HEK293 (cell line): ENCODE results near the gene MMD.

Experiments used
- AEBP2 ChIP-seq: fragments of 450-650 bp; formaldehyde crosslinking; IDR thresholded peaks from 2 replicates; pipeline ENCODE4 v1.5.1; 2016; ENCODE audit warnings: missing biosample characterization, missing genetic modification characterization, borderline replicate concordance
- CTCF ChIP-seq: fragments of 450-650 bp; formaldehyde crosslinking; IDR thresholded peaks from 2 replicates; pipeline ENCODE4 v1.5.1; 2016; ENCODE audit warnings: missing biosample characterization, missing genetic modification characterization
- EGR2 ChIP-seq: fragments of 450-650 bp; formaldehyde crosslinking; IDR thresholded peaks from 2 replicates; pipeline ENCODE4 v1.5.1; 2016; ENCODE audit warnings: low read depth, missing biosample characterization, missing genetic modification characterization
- GLIS2 ChIP-seq: fragments of 450-650 bp; formaldehyde crosslinking; IDR thresholded peaks from 2 replicates; pipeline ENCODE4 v1.5.1; 2016; ENCODE audit warnings: missing biosample characterization, missing genetic modification characterization
- HIC1 ChIP-seq: fragments of 450-650 bp; formaldehyde crosslinking; IDR thresholded peaks from 2 replicates; pipeline ENCODE4 v1.5.1; 2016; ENCODE audit warnings: missing biosample characterization, missing genetic modification characterization
- KLF9 ChIP-seq: fragments of 450-650 bp; formaldehyde crosslinking; IDR thresholded peaks from 2 replicates; pipeline ENCODE4 v1.5.1; 2016; ENCODE audit warnings: missing biosample characterization, missing genetic modification characterization, low read depth
- SP7 ChIP-seq: fragments of 450-650 bp; formaldehyde crosslinking; IDR thresholded peaks from 2 replicates; pipeline ENCODE4 v1.5.1; 2016; ENCODE audit warnings: missing biosample characterization, missing genetic modification characterization
- YY1 ChIP-seq: fragments of 450-650 bp; formaldehyde crosslinking; IDR thresholded peaks from 2 replicates; pipeline ENCODE4 v1.5.1; 2018; ENCODE audit warnings: missing biosample characterization, missing genetic modification characterization
- ZBTB20 ChIP-seq: fragments of 450-650 bp; formaldehyde crosslinking; IDR thresholded peaks from 2 replicates; pipeline ENCODE4 v1.5.1; 2016; ENCODE audit warnings: missing biosample characterization, missing genetic modification characterization
- ZBTB49 ChIP-seq: fragments of 450-650 bp; formaldehyde crosslinking; IDR thresholded peaks from 2 replicates; pipeline ENCODE4 v1.5.1; 2016; ENCODE audit warnings: missing biosample characterization, missing genetic modification characterization, low read depth
- ZBTB6 ChIP-seq: fragments of 450-650 bp; formaldehyde crosslinking; IDR thresholded peaks from 2 replicates; pipeline ENCODE4 v1.5.1; 2017; ENCODE audit warnings: missing biosample characterization, missing genetic modification characterization
- ZFP69B ChIP-seq: fragments of 450-650 bp; formaldehyde crosslinking; IDR thresholded peaks from 2 replicates; pipeline ENCODE4 v1.5.1; 2016; ENCODE audit warnings: missing biosample characterization, missing genetic modification characterization
- ZNF10 ChIP-seq: fragments of 450-650 bp; formaldehyde crosslinking; IDR thresholded peaks from 2 replicates; pipeline ENCODE4 v1.5.1; 2017; ENCODE audit warnings: missing biosample characterization, missing genetic modification characterization
- ZNF114 ChIP-seq: fragments of 450-650 bp; formaldehyde crosslinking; IDR thresholded peaks from 2 replicates; pipeline ENCODE4 v1.5.0; 2017; ENCODE audit warnings: missing biosample characterization, missing genetic modification characterization
- ZNF175 ChIP-seq: fragments of 450-650 bp; formaldehyde crosslinking; IDR thresholded peaks from 2 replicates; pipeline ENCODE4 v1.5.1; 2016; ENCODE audit warnings: missing biosample characterization, missing genetic modification characterization
- ZNF221 ChIP-seq: fragments of 450-650 bp; formaldehyde crosslinking; IDR thresholded peaks from 2 replicates; pipeline ENCODE4 v1.5.1; 2017; ENCODE audit warnings: missing biosample characterization, missing genetic modification characterization, borderline replicate concordance
- ZNF274 ChIP-seq, 2 experiments: fragments of 200-500 bp in 1 of 2; fragments of 450-650 bp in 1 of 2; sonication (Bioruptor generic) in 1 of 2; formaldehyde crosslinking in 1 of 2; IDR thresholded peaks; 2 replicates each; pipeline versions ENCODE4 v1.5.1 to v1.6.1; 2014 to 2016; ENCODE audit warnings: borderline replicate concordance in 1 of 2, inconsistent platforms in 1 of 2, low read length in 1 of 2, missing biosample characterization in 1 of 2, missing genetic modification characterization in 1 of 2
- ZNF280D ChIP-seq: fragments of 450-650 bp; formaldehyde crosslinking; IDR thresholded peaks from 2 replicates; pipeline ENCODE4 v1.5.1; 2016; ENCODE audit warnings: missing biosample characterization, missing genetic modification characterization
- ZNF302 ChIP-seq: fragments of 450-650 bp; formaldehyde crosslinking; IDR thresholded peaks from 2 replicates; pipeline ENCODE4 v1.5.1; 2016; ENCODE audit warnings: missing biosample characterization, missing genetic modification characterization, low read depth
- ZNF37A ChIP-seq: fragments of 450-650 bp; IDR thresholded peaks from 2 replicates; pipeline ENCODE4 v1.5.1; 2018; ENCODE audit warnings: missing biosample characterization, missing genetic modification characterization
- ZNF510 ChIP-seq: fragments of 450-650 bp; formaldehyde crosslinking; IDR thresholded peaks from 2 replicates; pipeline ENCODE4 v1.5.1; 2018; ENCODE audit warnings: mild to moderate bottlenecking, missing genetic modification characterization, missing biosample characterization; ENCODE audit not compliant: insufficient replicate concordance
- ZNF549 ChIP-seq: fragments of 450-650 bp; IDR thresholded peaks from 2 replicates; pipeline ENCODE4 v1.5.1; 2018; ENCODE audit warnings: missing biosample characterization, missing genetic modification characterization, mild to moderate bottlenecking, inconsistent platforms, moderate library complexity
- ZNF692 ChIP-seq: fragments of 450-650 bp; formaldehyde crosslinking; IDR thresholded peaks from 2 replicates; pipeline ENCODE4 v1.5.1; 2016; ENCODE audit warnings: missing biosample characterization, missing genetic modification characterization
- ZNF707 ChIP-seq: fragments of 450-650 bp; formaldehyde crosslinking; IDR thresholded peaks from 2 replicates; pipeline ENCODE4 v1.5.1; 2016; ENCODE audit warnings: missing biosample characterization, missing genetic modification characterization
- ZNF777 ChIP-seq: fragments of 450-650 bp; formaldehyde crosslinking; IDR thresholded peaks from 2 replicates; pipeline ENCODE4 v1.5.1; 2017; ENCODE audit warnings: missing biosample characterization, missing genetic modification characterization, borderline replicate concordance
- ZNF830 ChIP-seq: fragments of 450-650 bp; IDR thresholded peaks from 2 replicates; pipeline ENCODE4 v1.5.0; 2018; ENCODE audit warnings: missing biosample characterization, missing genetic modification characterization, low read depth, mild to moderate bottlenecking, moderate library complexity

MMD gene

GRCh38 chr17:55454906-55455474 lies 33.4 kb upstream of the MMD start (continued):
- TF ChIP-seq ZNF274 (IDR thresholded peaks at IDR 0.05; ENCODE audit: low read length) (no peak), ZNF274 (tag by site-specific recombination; IDR thresholded peaks at IDR 0.05; ENCODE audit: borderline replicate concordance) (no peak), ZNF221 (tag by site-specific recombination) (no peak), ZFP69B (tag by site-specific recombination) (no peak), ZNF707 (tag by site-specific recombination) (no peak), AEBP2 (no peak), ZNF37A (tag by site-specific recombination) (no peak), ZNF175 (tag by site-specific recombination) (no peak), ZNF692 (tag by site-specific recombination) (no peak), ZNF830 (no peak), ZNF510 (tag by site-specific recombination) (no peak), GLIS2 (tag by site-specific recombination) (no peak), HIC1 (tag by site-specific recombination) (no peak), ZBTB49 (tag by site-specific recombination) (no peak), ZNF777 (tag by site-specific recombination) (no peak), ZBTB6 (tag by site-specific recombination) (no peak), ZNF114 (tag by site-specific recombination) (no peak), ZNF302 (tag by site-specific recombination) (no peak), ZNF10 (tag by site-specific recombination) (0 out of 2 replicates have a peak, but pooled peaks have one; percentile 63), ZNF549 (no peak), CTCF (no peak), EGR2 (tag by site-specific recombination) (no peak), YY1 (tag by site-specific recombination) (no peak), SP7 (tag by site-specific recombination) (peak; percentile 30; the same call in 1 of the 2 replicates), ZNF280D (no peak), ZBTB20 (tag by site-specific recombination) (no peak), KLF9 (no peak)
